Central memory CD8-positive, alpha-beta T cell (primary cell): ENCODE results near the gene IL32.
A peak's percentile ranks its signal among the peaks of the same experiment; 100 is the strongest.

Experiments
- ATAC-seq: fragments of 150-1000 bp; cut with Tn5 transposase; replicated peaks from 2 replicates; pipeline ENCODE4 v1.10.0; 2022; ENCODE audit warnings: mild to moderate bottlenecking, moderate FRiP score, moderate number of reproducible peaks; ENCODE audit not compliant: poor library complexity, severe bottlenecking; ENCODE audit errors: extremely low read depth
- DNase-seq, 2 donors: peaks; one replicate each; pipeline ENCODE4 v3.0.0; 2021; ENCODE audit warnings: low spot score in 2 of 2
- H3K27ac Mint-ChIP-seq: one replicate; pipeline ENCODE4 v1.8.0; 2022; ENCODE audit warnings: low read depth, mild to moderate bottlenecking, moderate library complexity, mixed read lengths
- H3K27me3 Mint-ChIP-seq: one replicate; pipeline ENCODE4 v1.8.0; 2022; ENCODE audit warnings: mixed read lengths
- H3K36me3 Mint-ChIP-seq: one replicate; pipeline ENCODE4 v1.8.0; 2022; ENCODE audit warnings: mild to moderate bottlenecking, moderate library complexity, mixed read lengths; ENCODE audit not compliant: insufficient read depth
- H3K4me1 Mint-ChIP-seq: one replicate; pipeline ENCODE4 v1.8.0; 2022; ENCODE audit warnings: mixed read lengths
- H3K4me3 Mint-ChIP-seq: one replicate; pipeline ENCODE4 v1.8.0; 2022; ENCODE audit warnings: mild to moderate bottlenecking, moderate library complexity, mixed read lengths
- H3K9me3 Mint-ChIP-seq: one replicate; pipeline ENCODE4 v1.8.0; 2022; ENCODE audit warnings: mixed read lengths

Gene IL32

DNA sequence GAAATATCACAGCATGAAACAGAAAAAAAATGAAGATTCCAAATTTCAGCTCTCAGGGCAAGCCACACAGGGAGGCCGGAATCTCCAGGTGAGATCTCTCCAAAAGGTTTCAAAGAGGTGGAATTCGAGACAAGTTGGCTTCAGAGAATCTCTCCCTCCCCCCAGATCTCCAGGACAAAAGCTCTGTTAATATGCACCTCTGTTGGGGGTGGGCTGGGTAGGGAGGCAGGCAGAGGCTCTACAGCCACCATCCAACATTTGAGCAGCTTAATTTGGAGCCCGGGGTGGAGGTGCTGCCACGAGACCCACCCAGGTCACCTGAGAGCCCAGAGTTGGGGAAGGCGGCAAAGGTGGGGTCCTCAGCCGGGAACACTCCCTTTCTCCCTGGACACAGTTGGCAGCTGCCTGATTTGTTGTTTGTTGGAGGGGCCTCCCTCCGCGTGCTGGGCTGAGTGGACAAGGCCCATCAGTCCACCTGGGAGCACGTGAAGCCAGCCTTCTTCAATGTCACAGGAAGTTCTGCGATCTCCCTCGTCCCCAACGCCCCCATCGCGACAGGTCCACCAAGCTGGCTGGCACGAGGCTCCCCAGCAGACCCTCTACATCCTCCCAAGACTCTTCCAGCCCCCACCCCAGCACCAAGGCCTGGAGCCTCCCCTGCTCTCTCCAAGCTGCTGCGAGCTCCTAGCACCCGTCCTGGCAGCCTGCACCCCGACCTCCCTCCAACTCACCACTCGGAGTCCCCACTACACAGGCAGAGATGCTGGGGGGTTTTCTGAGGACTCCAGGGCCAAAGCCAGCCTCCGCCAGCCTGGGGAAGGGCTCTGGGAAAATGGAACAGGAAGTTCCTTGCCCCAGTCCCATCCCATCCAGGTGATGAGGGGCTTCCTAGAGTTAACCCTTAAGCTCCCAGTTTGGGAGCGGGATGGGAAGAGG lies 33.3 kb downstream of the IL32 start, which contains the start of gene ZSCAN10:
Gene ZSCAN10 (minus strand): TSS at position 836 of the 936 bp plus-strand sequence. CDS start 6,357 bp downstream, outside the sequence.
- Mint-ChIP-seq H3K4me1 (peaks cover 36% of the 10 kb centered on the region), H3K27ac (no peak within 1 kb of the TSS), H3K9me3 (no peaks in the 10 kb centered on the region), H3K36me3 (peaks cover 13% of the 10 kb centered on the region), H3K4me3 (peak within 1 kb of the TSS; percentile 64), H3K27me3 (no peaks in the 10 kb centered on the region)
- no peak for ATAC-seq
- DNase-seq: no peak

DNA sequence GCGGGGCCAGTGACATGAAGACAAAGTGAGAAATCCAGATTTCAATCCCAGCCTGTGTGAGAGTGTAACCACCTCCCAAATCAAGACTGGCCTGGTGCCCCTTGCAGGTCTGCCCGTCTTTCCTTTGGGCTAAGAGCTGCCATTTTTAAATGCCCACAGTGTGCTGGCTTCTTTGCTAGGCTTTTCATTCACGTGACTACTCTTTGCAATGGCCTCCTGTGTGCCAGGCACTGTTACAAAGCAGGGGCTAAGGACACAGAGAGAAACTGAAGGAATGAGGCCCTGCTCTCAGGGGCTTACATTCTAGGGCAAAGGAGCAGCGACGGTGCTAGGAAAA lies 33.9 kb downstream of the IL32 start:
- ATAC-seq (no peak), DNase-seq (no peak)
- H3K4me3 Mint-ChIP-seq: peak overlapping the region; percentile 64

GRCh38 chr16:3099732-3100499 lies 34.5 kb downstream of the IL32 start:
- Mint-ChIP-seq H3K4me1 (peaks cover 29% of the 10 kb centered on the region), H3K36me3 (peaks cover 11% of the 10 kb centered on the region)
- DNase-seq: peak; percentile 57 to 59

More for the DNA sequence above, 33.9 kb downstream of the IL32 start:
- peaks cover 13% of the 10 kb centered on the region for H3K36me3 Mint-ChIP-seq
- H3K27me3 Mint-ChIP-seq: no peaks in the 10 kb centered on the region
- peaks cover 35% of the 10 kb centered on the region for H3K4me1 Mint-ChIP-seq
- no peak overlapping the region for H3K27ac Mint-ChIP-seq
- H3K9me3 Mint-ChIP-seq: no peaks in the 10 kb centered on the region

DNA sequence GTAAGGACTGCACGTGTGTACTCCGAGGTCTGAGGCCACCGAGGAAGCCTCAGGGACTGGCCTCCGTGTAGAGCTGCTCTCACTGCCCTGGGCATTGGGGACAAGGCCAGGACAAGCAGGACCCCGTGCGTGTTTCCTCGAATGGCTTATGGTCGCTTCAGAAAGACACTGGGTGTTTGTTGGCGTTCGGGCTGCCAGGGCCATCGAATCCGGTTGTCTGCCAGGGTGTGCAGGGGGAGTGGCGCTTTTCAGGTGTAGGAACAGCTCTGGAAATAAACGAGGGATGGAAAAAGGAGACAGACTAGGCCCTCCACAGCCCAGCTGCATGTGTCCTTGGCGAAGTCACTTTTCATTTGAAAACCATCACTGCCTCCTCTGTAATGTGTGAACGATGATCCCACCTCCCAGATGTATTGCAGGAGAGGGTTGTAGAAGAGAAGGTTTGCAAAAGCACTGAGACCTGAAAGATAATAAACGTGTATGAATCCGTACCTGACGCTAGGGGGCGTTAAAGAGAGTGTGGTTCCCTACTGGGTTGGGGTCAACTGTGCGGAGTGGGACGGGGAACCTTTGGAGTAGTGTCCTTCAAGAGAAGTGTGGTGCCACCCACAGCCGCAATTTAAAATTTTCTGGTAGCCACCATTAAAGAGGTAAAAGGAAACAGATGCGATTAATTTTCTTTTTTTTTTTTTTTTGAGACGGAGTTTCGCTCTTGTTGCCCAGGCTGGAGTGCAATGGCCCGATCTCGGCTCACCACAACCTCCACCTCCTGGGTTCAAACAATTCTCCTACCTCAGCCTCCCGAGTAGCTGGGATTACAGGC lies 35.8 kb downstream of the IL32 start:
- H3K27me3 Mint-ChIP-seq: no peaks in the 10 kb centered on the region
- H3K4me3 Mint-ChIP-seq: peak overlapping the region; percentile 76
- DNase-seq: peak in 1 of 2 donors; percentile 29
- ATAC-seq: no peak
- peak overlapping the region; percentile 70 for H3K27ac Mint-ChIP-seq
- no peaks in the 10 kb centered on the region for H3K9me3 Mint-ChIP-seq
- peaks cover 35% of the 10 kb centered on the region for H3K4me1 Mint-ChIP-seq
- peaks cover 10% of the 10 kb centered on the region for H3K36me3 Mint-ChIP-seq

More at GRCh38 chr16:3099732-3100499, 34.5 kb downstream of the IL32 start:
- no peak overlapping the region for H3K27ac Mint-ChIP-seq
- H3K27me3 Mint-ChIP-seq: no peaks in the 10 kb centered on the region
- H3K9me3 Mint-ChIP-seq: no peaks in the 10 kb centered on the region
- ATAC-seq: peak; percentile 82
- H3K4me3 Mint-ChIP-seq: peak overlapping the region; percentile 64

GRCh38 chr16:3101841-3102470 lies 36.5 kb downstream of the IL32 start:
- H3K27me3 Mint-ChIP-seq: no peaks in the 10 kb centered on the region
- peaks cover 36% of the 10 kb centered on the region for H3K4me1 Mint-ChIP-seq
- ATAC-seq (no peak), DNase-seq (no peak)
- H3K4me3 Mint-ChIP-seq: peak overlapping the region; percentile 76
- no peaks in the 10 kb centered on the region for H3K9me3 Mint-ChIP-seq
- H3K27ac Mint-ChIP-seq: no peak overlapping the region
- H3K36me3 Mint-ChIP-seq: peaks cover 12% of the 10 kb centered on the region

- Mint-ChIP-seq H3K4me1 (peaks cover 23% of the 10 kb centered on the region), H3K27ac (peak overlapping the region; percentile 88), H3K9me3 (no peaks in the 10 kb centered on the region), H3K27me3 (no peaks in the 10 kb centered on the region), H3K36me3 (peaks cover 3% of the 10 kb centered on the region), H3K4me3 (peak overlapping the region; percentile 78)
- DNase-seq: peak; percentile 76 to 82
- peak; percentile 84 for ATAC-seq
Measured at GRCh38 chr16:3106205-3106928, 40.9 kb downstream of the IL32 start.

DNA sequence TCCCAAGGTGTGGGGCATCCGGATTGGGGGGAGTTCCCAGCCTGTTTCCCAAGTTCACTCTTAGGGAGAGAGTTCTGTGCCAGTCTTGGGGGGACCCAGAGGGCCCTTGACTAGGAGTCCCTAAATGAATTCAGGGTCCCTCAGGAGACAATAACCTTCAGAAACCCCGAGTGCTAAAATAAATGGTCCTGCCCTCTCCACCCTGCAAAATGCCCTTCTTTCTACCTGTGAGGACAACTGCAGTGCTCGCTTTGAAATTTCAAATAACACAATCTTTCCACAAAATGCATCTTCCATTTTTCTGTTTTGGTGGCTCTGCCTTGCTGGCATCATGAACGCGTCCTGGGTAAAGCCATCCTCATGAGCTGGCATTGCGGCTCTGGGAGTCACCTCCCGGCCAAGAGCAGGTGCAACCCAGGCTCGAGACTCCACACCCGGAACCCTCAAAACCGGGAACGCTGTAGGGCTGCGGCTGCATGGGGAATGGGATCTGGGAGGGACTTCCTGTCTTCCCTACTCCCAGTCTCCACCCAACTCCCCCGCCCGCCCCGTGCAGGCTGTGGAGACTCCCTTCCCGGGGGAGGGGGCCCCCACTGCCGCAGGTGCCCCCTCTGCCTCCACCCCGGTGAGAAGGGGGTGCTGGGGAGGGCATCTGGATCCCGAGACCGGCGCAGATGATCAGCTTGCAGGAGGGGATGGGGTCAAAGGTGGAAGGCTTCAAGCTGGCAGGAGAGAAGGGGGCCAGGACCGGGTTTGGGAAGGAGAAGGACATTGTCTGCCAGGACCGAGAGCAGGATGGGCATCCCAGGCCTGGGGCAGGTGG lies 46.8 kb downstream of the IL32 start, which contains the start of gene ZNF205:
Gene ZNF205 (plus strand): TSS at position 529 of the 823 bp plus-strand sequence. CDS start 845 bp downstream, outside the sequence.
- ATAC-seq (no peak), DNase-seq (no peak)
- Mint-ChIP-seq H3K27me3 (peaks cover 9% of the 10 kb centered on the region), H3K4me3 (no peak within 1 kb of the TSS), H3K9me3 (no peaks in the 10 kb centered on the region), H3K4me1 (peaks cover 3% of the 10 kb centered on the region), H3K27ac (no peak within 1 kb of the TSS), H3K36me3 (no peaks in the 10 kb centered on the region)

GRCh38 chr16:3112881-3113574 lies 47.6 kb downstream of the IL32 start:
- ATAC-seq (no peak), DNase-seq (no peak)
- H3K4me3 Mint-ChIP-seq: no peak overlapping the region
- peaks cover 9% of the 10 kb centered on the region for H3K27me3 Mint-ChIP-seq
- H3K9me3 Mint-ChIP-seq: no peaks in the 10 kb centered on the region
- H3K36me3 Mint-ChIP-seq: no peaks in the 10 kb centered on the region
- H3K27ac Mint-ChIP-seq: no peak overlapping the region
- H3K4me1 Mint-ChIP-seq: no peaks in the 10 kb centered on the region

DNA sequence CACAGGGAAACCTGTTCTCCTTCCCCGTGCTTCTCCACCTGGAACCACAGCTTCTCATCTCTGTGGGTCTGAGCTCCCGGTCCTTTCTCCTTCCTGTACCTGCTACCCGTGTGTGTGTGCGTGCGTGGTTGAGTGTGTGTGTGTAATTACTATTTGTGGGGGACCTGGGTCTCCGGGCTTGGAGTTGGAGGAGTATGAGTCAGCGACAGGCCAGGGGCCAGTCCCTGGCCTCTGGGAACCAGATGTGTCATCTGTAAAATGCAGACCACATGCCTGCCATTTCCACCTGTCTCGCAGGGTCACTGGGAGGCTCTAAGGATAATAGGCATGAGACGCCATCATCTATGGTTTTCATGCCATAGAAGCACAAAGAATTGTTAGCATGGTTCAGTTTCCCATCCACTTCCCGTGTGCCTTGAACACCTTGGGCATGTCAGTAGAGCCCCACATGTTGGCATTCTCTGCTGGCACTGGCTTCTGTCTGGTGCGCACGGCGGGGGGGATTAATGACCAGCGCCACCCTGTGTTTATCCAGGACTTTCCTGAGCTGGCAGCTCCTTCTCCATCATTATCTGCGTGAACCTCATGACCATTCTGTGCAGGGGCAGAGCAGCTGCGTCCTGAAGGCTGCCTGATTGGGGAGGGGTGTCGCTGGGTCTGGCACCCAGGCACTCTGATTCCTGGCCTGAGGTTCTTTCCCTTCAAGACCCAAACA lies 48.5 kb downstream of the IL32 start:
- Mint-ChIP-seq H3K36me3 (no peaks in the 10 kb centered on the region), H3K4me3 (no peak overlapping the region), H3K4me1 (no peaks in the 10 kb centered on the region), H3K27ac (no peak overlapping the region), H3K27me3 (peaks cover 9% of the 10 kb centered on the region), H3K9me3 (no peaks in the 10 kb centered on the region)
- DNase-seq (no peak), ATAC-seq (no peak)

GRCh38 chr16:3115003-3115402 lies 49.6 kb downstream of the IL32 start:
- H3K36me3 Mint-ChIP-seq: no peaks in the 10 kb centered on the region
- ATAC-seq (no peak), DNase-seq (no peak)
- H3K4me1 Mint-ChIP-seq: no peaks in the 10 kb centered on the region
- no peaks in the 10 kb centered on the region for H3K9me3 Mint-ChIP-seq
- no peak overlapping the region for H3K27ac Mint-ChIP-seq
- H3K4me3 Mint-ChIP-seq: no peak overlapping the region
- H3K27me3 Mint-ChIP-seq: peaks cover 9% of the 10 kb centered on the region
